ENCODE data around the gene STH.

STH gene

DNA sequence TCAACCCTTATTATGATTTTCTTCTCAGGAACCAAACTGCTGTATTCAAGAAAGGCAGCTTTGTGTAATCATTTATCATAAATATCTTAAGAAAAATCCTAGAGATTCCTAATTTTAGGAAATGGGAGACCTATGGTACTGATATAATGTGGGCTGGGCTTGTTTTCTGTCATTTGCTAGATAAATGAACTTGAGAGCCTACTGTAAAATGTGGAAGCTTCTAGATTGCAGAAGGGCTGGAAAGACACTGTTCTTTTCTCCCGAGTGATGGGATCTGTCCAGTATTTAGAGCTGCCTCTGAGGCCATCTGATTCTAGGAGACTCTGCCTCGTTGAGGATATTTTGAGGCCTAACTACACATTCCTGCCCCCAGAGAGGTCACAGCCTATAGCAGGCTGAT, 19.9 kb upstream of the STH start (continued):
- TF ChIP-seq, protein P1, sequence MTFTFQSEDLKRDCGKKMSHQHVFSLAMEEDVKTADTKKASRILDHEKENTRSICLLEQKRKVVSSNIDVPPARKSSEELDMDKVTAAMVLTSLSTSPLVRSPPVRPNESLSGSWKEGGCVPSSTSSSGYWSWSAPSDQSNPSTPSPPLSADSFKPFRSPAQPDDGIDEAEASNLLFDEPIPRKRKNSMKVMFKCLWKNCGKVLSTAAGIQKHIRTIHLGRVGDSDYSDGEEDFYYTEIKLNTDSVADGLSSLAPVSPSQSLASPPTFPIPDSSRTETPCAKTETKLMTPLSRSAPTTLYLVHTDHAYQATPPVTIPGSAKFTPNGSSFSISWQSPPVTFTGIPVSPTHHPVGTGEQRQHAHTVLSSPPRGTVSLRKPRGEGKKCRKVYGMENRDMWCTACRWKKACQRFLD (tag by site-specific recombination; IDR thresholded peaks at IDR 0.05) = no peak
- TF ChIP-seq OVOL3 (tag by site-specific recombination; IDR thresholded peaks at IDR 0.05) (no peak), ZNF658 (tag by site-specific recombination; IDR thresholded peaks at IDR 0.05) (no peak), MEIS1 (CRISPR knock-in tag; IDR thresholded peaks at IDR 0.05; ENCODE audit: borderline replicate concordance) (no peak)

DNA sequence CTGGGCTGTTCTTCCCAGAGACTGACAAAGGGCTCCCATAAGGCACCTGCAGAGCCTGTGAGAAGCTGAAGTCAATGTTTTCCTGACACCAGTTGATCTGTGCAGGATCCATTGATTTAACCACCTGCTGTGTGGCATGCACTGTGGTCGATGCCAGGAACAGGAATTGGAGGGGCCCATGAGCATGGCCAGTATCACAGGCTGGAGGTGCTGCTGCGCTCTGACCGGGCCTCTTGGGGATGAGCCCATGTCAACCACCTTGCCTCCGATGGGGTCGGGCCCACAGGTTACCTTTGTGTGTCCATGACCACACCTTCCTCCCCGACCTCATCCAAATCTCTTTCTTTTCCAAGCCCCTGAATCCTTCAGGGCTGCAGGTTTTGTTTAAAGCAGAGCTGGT, 18.2 kb upstream of the STH start:
- Histone ChIP-seq H3K9me3 (ENCODE audit: control insufficient read depth, insufficient read depth, low read depth, low read length) (no peaks in the 10 kb centered on the region), H3K4me1 (ENCODE audit: control insufficient read depth, insufficient read depth, low read length) (no peaks in the 10 kb centered on the region), H3K27ac (ENCODE audit: extremely low read depth, low read depth, low read length) (no peak overlapping the region), H3K36me3 (ENCODE audit: control insufficient read depth in 2 of 2, insufficient read depth in 1 of 2, low read length in 2 of 2) (no peaks in the 10 kb centered on the region), H3K4me3 (ENCODE audit: low read depth, low read length) (no peak overlapping the region)
- POLR2A ChIA-PET = no interaction called here
- CTCF ChIA-PET = interaction anchor here (0.6 to 2.1 kb wide), 3 partner anchors 15 to 32 kb away, joined by 3 to 5 read pairs (median 4); no protein-coding TSS in a partner anchor
- TF ChIP-seq ZIC2 (tag by site-specific recombination; IDR thresholded peaks at IDR 0.05) (peak; percentile 31; the same call in 1 of the 2 replicates), ZNF664 (tag by site-specific recombination; IDR thresholded peaks at IDR 0.05) (no peak), SCRT2 (tag by site-specific recombination; IDR thresholded peaks at IDR 0.05) (peak; percentile 62)

DNA sequence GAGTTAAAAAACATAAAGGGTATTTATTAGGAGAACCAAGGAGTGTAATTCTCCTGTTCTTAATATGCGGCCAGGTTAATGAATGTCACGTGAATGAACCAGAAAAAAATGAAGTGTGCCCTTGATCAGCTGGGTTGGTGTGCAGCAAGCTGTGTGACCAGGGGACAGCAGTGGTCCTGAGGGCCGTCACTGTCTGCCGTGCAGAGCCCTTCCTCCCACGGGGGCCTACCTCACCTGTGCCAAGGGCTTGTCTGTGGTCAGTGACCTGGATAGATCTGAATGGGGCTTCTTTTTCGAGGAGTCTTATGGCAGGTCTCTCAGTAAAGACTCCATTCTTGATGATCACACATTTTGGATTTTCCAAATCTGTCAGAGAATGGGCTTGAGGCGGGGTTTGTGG, 17.7 kb upstream of the STH start:
- H3K9me3 ChIP-seq (ENCODE audit: control insufficient read depth, insufficient read depth, low read depth, low read length) = no peaks in the 10 kb centered on the region
- TF ChIP-seq, protein P2, sequence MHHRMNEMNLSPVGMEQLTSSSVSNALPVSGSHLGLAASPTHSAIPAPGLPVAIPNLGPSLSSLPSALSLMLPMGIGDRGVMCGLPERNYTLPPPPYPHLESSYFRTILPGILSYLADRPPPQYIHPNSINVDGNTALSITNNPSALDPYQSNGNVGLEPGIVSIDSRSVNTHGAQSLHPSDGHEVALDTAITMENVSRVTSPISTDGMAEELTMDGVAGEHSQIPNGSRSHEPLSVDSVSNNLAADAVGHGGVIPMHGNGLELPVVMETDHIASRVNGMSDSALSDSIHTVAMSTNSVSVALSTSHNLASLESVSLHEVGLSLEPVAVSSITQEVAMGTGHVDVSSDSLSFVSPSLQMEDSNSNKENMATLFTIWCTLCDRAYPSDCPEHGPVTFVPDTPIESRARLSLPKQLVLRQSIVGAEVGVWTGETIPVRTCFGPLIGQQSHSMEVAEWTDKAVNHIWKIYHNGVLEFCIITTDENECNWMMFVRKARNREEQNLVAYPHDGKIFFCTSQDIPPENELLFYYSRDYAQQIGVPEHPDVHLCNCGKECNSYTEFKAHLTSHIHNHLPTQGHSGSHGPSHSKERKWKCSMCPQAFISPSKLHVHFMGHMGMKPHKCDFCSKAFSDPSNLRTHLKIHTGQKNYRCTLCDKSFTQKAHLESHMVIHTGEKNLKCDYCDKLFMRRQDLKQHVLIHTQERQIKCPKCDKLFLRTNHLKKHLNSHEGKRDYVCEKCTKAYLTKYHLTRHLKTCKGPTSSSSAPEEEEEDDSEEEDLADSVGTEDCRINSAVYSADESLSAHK (tag by site-specific recombination; IDR thresholded peaks at IDR 0.05) = no peak
- no peak for TF ChIP-seq ZNF169 (tag by site-specific recombination; IDR thresholded peaks at IDR 0.05)
- no peak for TF ChIP-seq ZNF404 (tag by site-specific recombination; IDR thresholded peaks at IDR 0.05)
- TF ChIP-seq ZNF610 (tag by site-specific recombination; IDR thresholded peaks at IDR 0.05; ENCODE audit: borderline replicate concordance) = no peak
- no peak for TF ChIP-seq ZNF473 (tag by site-specific recombination; IDR thresholded peaks at IDR 0.05)
- no peak for TF ChIP-seq ZNF549 (tag by site-specific recombination; IDR thresholded peaks at IDR 0.05)
- TF ChIP-seq, protein P3, sequence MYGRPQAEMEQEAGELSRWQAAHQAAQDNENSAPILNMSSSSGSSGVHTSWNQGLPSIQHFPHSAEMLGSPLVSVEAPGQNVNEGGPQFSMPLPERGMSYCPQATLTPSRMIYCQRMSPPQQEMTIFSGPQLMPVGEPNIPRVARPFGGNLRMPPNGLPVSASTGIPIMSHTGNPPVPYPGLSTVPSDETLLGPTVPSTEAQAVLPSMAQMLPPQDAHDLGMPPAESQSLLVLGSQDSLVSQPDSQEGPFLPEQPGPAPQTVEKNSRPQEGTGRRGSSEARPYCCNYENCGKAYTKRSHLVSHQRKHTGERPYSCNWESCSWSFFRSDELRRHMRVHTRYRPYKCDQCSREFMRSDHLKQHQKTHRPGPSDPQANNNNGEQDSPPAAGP (tag by site-specific recombination; IDR thresholded peaks at IDR 0.05) = no peak
- TF ChIP-seq KLF8 (tag by site-specific recombination; IDR thresholded peaks at IDR 0.05) = no peak
- TF ChIP-seq, protein P4, sequence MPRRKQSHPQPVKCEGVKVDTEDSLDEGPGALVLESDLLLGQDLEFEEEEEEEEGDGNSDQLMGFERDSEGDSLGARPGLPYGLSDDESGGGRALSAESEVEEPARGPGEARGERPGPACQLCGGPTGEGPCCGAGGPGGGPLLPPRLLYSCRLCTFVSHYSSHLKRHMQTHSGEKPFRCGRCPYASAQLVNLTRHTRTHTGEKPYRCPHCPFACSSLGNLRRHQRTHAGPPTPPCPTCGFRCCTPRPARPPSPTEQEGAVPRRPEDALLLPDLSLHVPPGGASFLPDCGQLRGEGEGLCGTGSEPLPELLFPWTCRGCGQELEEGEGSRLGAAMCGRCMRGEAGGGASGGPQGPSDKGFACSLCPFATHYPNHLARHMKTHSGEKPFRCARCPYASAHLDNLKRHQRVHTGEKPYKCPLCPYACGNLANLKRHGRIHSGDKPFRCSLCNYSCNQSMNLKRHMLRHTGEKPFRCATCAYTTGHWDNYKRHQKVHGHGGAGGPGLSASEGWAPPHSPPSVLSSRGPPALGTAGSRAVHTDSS (tag by site-specific recombination; IDR thresholded peaks at IDR 0.05) = no peak
- TF ChIP-seq ZNF530 (tag by site-specific recombination; IDR thresholded peaks at IDR 0.05; ENCODE audit: low read depth) = no peak
- TF ChIP-seq ZNF112 (tag by site-specific recombination; IDR thresholded peaks at IDR 0.05) = no peak
- H3K36me3 ChIP-seq (ENCODE audit: control insufficient read depth in 2 of 2, insufficient read depth in 1 of 2, low read length in 2 of 2) = no peaks in the 10 kb centered on the region
- ChIA-PET POLR2A (no interaction called here), CTCF (interaction anchor here (0.6 kb wide), 1 partner anchor 20 kb away, joined by 4 read pairs; no protein-coding TSS in a partner anchor)
- H3K4me3 ChIP-seq (ENCODE audit: low read depth, low read length) = no peak overlapping the region
- no peaks in the 10 kb centered on the region for H3K4me1 ChIP-seq (ENCODE audit: control insufficient read depth, insufficient read depth, low read length)
- H3K27ac ChIP-seq (ENCODE audit: extremely low read depth, low read depth, low read length) = no peak overlapping the region

Measured in HEK293 (cell line).